Osteoblast (primary cell): ENCODE results near the gene CYRIA. TPM values are rescaled to one million over a fixed set of nuclear protein-coding genes. Genes with fewer than 3 reads are reported as not detected.

Source experiments
- DNase-seq: peaks from one replicate; pipeline ENCODE4 v3.0.0; 2011; ENCODE audit warnings: low spot score, mixed read lengths; ENCODE audit not compliant: insufficient read length; ENCODE audit errors: missing footprints
- H2AFZ ChIP-seq: 2 replicates; pipeline ENCODE4 v1.6.0; 2011; ENCODE audit warnings: mild to moderate bottlenecking, low read length
- H3K27ac ChIP-seq: 2 replicates; pipeline ENCODE4 v1.5.1; 2011; ENCODE audit warnings: mild to moderate bottlenecking, low read depth, low read length, moderate library complexity
- H3K27me3 ChIP-seq: 2 replicates; pipeline ENCODE4 v1.6.0; 2012; ENCODE audit warnings: mild to moderate bottlenecking, control low read depth, inconsistent platforms, low read length, moderate library complexity; ENCODE audit not compliant: insufficient read depth
- H3K36me3 ChIP-seq: 2 replicates; pipeline ENCODE4 v1.5.1; 2011; ENCODE audit warnings: mild to moderate bottlenecking, low read length, control low read depth, moderate library complexity; ENCODE audit not compliant: insufficient read depth
- H3K4me1 ChIP-seq: 2 replicates; pipeline ENCODE4 v1.5.1; 2011; ENCODE audit warnings: mild to moderate bottlenecking, low read length, control low read depth, moderate library complexity; ENCODE audit not compliant: insufficient read depth
- H3K4me2 ChIP-seq: 2 replicates; pipeline ENCODE4 v1.6.0; 2011; ENCODE audit warnings: mild to moderate bottlenecking, low read length; ENCODE audit not compliant: insufficient read depth
- H3K4me3 ChIP-seq: fragments of 200-600 bp; sonication (generic); 3 replicates; pipeline ENCODE4 v1.5.1; 2012; ENCODE audit warnings: mild to moderate bottlenecking, low read length, inconsistent platforms; ENCODE audit not compliant: insufficient read depth
- H3K79me2 ChIP-seq: 2 replicates; pipeline ENCODE4 v1.6.0; 2012; ENCODE audit warnings: mild to moderate bottlenecking, low read length, control low read depth, inconsistent platforms; ENCODE audit not compliant: insufficient read depth
- H3K9me3 ChIP-seq: 2 replicates; pipeline ENCODE4 v1.5.1; 2011; ENCODE audit warnings: low read depth, low read length, control low read depth
- H4K20me1 ChIP-seq: 2 replicates; pipeline ENCODE4 v1.6.0; 2012; ENCODE audit warnings: mild to moderate bottlenecking, low read length, control low read depth; ENCODE audit not compliant: insufficient read depth
- total RNA-seq: library from RNA; depleted of rRNA; stranded (reverse); fragments of >200 nt; gene quantifications from 2 replicates; pipeline ENCODE4 v1.2.3, GENCODE V29; 2012
- TF ChIP-seq, protein P1 (sequence below): IDR thresholded peaks from 2 replicates; pipeline ENCODE4 v1.5.1; 2011; ENCODE audit warnings: mild to moderate bottlenecking, low read depth, low read length, moderate library complexity; ENCODE audit errors: extremely low read depth

CYRIA gene
- total RNA-seq, 1 donor: 2.2 TPM

DNA sequence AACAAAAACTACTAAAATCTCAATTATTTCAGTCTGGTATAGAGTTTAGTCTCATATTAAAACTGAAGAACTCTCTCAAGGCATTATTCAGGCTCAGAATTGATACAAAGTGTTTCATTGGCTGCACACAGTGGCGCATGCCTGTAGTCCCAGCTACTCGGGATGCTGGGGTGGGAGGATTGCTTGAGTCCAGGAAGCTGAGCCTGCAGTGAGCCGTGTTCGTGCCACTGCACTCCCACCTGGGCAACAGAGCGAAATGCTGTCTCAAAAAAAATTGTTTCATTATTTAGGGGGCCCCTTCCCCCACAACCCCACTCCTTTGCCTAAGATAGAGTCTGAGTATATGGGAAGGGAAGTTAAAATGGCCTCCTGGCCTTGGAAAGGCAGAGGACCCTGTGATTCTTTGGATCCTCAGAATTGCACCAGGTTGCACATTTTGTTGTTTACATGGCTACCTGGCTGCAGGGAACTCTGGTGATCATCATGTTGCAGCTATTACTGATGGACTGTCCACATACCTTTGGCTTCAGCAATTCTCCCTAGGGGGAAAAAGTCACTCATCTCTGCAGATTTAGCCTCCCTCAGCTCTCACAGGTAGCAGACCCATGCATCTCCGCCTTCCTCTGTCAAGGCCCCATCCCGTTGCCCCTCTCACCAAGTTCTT, 19.2 kb upstream of the CYRIA start:
- Histone ChIP-seq H3K79me2 (no peaks in the 10 kb centered on the region), H3K4me1 (no peaks in the 10 kb centered on the region), H3K27me3 (no peaks in the 10 kb centered on the region), H2AFZ (no peak overlapping the region), H4K20me1 (no peaks in the 10 kb centered on the region), H3K9me3 (no peaks in the 10 kb centered on the region), H3K27ac (no peak overlapping the region), H3K36me3 (no peaks in the 10 kb centered on the region), H3K4me3 (no peak overlapping the region), H3K4me2 (no peak overlapping the region)
- TF ChIP-seq, protein P1, sequence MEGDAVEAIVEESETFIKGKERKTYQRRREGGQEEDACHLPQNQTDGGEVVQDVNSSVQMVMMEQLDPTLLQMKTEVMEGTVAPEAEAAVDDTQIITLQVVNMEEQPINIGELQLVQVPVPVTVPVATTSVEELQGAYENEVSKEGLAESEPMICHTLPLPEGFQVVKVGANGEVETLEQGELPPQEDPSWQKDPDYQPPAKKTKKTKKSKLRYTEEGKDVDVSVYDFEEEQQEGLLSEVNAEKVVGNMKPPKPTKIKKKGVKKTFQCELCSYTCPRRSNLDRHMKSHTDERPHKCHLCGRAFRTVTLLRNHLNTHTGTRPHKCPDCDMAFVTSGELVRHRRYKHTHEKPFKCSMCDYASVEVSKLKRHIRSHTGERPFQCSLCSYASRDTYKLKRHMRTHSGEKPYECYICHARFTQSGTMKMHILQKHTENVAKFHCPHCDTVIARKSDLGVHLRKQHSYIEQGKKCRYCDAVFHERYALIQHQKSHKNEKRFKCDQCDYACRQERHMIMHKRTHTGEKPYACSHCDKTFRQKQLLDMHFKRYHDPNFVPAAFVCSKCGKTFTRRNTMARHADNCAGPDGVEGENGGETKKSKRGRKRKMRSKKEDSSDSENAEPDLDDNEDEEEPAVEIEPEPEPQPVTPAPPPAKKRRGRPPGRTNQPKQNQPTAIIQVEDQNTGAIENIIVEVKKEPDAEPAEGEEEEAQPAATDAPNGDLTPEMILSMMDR: no peak
- DNase-seq: no peak

DNA sequence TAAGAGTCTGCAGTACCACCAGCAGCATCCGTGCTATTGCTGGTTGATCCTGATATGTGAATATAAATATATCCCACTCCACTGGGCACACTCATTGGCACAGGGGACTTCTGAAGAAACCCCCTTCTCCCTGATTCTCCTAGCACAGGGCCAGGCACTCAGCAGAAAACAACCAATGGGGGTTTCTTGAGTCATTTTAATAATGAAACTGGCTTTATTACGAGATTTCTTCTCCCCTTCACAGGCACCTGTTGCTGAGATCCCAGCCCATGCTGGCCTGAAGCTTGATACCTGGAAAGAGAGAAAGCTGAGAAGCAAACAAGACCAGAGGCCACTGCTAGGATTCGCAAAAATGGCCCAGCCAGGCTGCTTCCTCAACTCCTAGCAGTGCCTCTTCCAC, 17.9 kb upstream of the CYRIA start:
- H3K9me3 ChIP-seq: no peaks in the 10 kb centered on the region
- no peak overlapping the region for H3K27ac ChIP-seq
- DNase-seq: no peak
- H3K4me1 ChIP-seq: no peaks in the 10 kb centered on the region
- no peak overlapping the region for H3K4me2 ChIP-seq
- no peaks in the 10 kb centered on the region for H3K79me2 ChIP-seq
- no peak overlapping the region for H2AFZ ChIP-seq
- no peaks in the 10 kb centered on the region for H3K36me3 ChIP-seq
- H3K27me3 ChIP-seq: no peaks in the 10 kb centered on the region
- TF ChIP-seq, protein P1: no peak
- no peak overlapping the region for H3K4me3 ChIP-seq
- H4K20me1 ChIP-seq: no peaks in the 10 kb centered on the region

DNA sequence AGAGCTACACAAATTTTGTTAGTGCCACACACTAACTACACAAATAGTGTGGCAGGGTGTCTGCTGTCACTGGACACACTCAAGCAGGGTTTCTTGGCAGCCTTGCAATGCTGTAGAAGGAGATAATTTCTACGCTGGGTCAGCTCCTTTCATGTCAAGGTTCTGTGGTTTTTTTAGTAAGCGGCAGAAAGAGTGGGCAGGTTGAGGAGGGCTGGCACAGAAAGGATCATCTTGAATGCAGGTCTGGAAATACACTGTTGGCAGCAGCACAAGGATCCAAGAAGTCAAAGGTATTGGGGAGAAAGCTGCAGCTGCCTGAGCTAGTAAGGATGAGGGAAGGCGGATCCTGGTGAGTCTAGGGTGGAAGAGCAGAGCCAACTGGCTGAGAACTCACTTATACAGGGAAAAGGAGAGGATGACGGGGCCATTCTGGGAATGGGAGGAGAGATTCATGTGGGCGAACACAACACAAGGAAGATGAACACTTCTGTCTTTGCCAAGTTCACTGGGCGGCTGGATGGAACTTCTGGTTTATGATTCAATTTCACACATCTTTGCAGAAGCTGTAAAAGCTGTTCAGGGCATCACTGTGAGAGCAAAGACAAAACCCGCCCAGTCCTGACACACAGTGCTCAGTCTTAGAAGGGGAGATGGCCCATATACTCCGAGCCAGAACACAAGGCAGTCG, 16.9 kb upstream of the CYRIA start:
- Histone ChIP-seq H3K9me3 (no peaks in the 10 kb centered on the region), H3K27me3 (no peaks in the 10 kb centered on the region), H3K4me1 (no peaks in the 10 kb centered on the region), H3K27ac (no peak overlapping the region), H3K79me2 (no peaks in the 10 kb centered on the region), H3K36me3 (no peaks in the 10 kb centered on the region), H3K4me3 (no peak overlapping the region), H2AFZ (no peak overlapping the region), H3K4me2 (no peak overlapping the region), H4K20me1 (no peaks in the 10 kb centered on the region)
- TF ChIP-seq, protein P1: no peak
- no peak for DNase-seq

DNA sequence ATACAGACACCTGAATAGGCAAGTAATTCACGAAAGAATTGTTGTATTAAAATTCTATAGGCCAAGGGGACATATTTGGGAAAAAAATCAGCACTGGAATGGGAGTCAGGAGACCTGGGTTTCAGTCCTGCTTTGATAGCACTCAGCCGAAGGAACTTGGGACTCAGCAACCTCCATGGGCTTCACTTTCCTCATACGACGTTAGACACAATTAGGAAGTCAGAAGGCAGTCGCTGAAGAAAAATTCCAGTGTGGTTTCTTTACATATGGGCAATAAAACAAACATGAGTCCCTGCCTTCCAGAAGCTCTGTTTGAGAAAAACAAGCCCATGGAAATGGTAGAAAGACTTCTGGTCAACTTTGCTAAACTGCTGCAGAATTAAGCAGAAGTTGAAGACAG, 15.1 kb upstream of the CYRIA start:
- Histone ChIP-seq H2AFZ (no peak overlapping the region), H3K36me3 (no peaks in the 10 kb centered on the region), H3K4me2 (no peak overlapping the region), H3K27ac (no peak overlapping the region), H3K9me3 (no peaks in the 10 kb centered on the region), H3K4me1 (no peaks in the 10 kb centered on the region), H4K20me1 (no peaks in the 10 kb centered on the region), H3K79me2 (no peaks in the 10 kb centered on the region), H3K4me3 (no peak overlapping the region), H3K27me3 (no peaks in the 10 kb centered on the region)
- TF ChIP-seq, protein P1: no peak
- no peak for DNase-seq
